Stomach (tissue), 4 donors: ENCODE measurements around the gene CYP4F2.

Experiments
- EP300 ChIP-seq: sonication (generic); formaldehyde crosslinking; IDR thresholded peaks from one replicate; pipeline ENCODE4 v1.6.1; 2017; ENCODE audit warnings: antibody characterized with exemption
- POLR2A ChIP-seq, 4 donors: fragments of 450-650 bp; IDR thresholded peaks; one replicate each; pipeline ENCODE4 v1.6.1; 2016; ENCODE audit warnings: antibody characterized with exemption in 4 of 4, control low read depth in 2 of 4, mild to moderate bottlenecking in 1 of 4, moderate library complexity in 1 of 4
- POLR2AphosphoS5 ChIP-seq, 3 donors: sonication (generic); formaldehyde crosslinking; IDR thresholded peaks; one replicate each; pipeline ENCODE4 v1.6.1; 2016; ENCODE audit warnings: antibody characterized with exemption in 3 of 3
- TF ChIP-seq, protein P1 (sequence below), 7 experiments: fragments of 450-650 bp in 4 of 7; fragments of 200-600 bp in 3 of 7; sonication (generic) in 3 of 7; IDR thresholded peaks; one replicate each; pipeline ENCODE4 v1.5.1; 2016 to 2019; ENCODE audit warnings: antibody characterized with exemption in 7 of 7, control low read depth in 2 of 7, mild to moderate bottlenecking in 1 of 7

DNA sequence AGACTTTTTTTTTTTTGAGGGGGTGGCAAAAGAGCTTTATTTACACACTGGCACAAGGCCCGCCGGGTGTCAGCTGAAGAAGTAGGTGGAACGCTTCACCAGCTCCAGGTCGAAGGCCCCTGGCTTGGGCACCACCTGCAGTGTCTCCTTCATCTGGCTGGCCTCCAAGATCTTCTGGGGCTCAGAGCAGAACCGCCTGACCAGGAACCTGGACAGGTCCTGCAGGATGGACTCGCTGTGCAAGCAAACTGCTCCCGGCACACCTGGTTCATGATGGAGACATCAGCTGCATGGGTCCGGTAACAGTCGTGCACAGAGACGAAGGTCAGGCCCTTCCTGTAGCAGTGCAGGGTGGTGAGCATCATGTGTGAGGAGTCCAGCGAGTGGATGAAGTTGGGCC is 4.4 kb upstream of the CYP4F2 start:
- TF ChIP-seq POLR2A (IDR thresholded peaks at IDR 0.05) (no peak), EP300 (no peak), POLR2AphosphoS5 (IDR thresholded peaks at IDR 0.05) (no peak)
- TF ChIP-seq, protein P1, sequence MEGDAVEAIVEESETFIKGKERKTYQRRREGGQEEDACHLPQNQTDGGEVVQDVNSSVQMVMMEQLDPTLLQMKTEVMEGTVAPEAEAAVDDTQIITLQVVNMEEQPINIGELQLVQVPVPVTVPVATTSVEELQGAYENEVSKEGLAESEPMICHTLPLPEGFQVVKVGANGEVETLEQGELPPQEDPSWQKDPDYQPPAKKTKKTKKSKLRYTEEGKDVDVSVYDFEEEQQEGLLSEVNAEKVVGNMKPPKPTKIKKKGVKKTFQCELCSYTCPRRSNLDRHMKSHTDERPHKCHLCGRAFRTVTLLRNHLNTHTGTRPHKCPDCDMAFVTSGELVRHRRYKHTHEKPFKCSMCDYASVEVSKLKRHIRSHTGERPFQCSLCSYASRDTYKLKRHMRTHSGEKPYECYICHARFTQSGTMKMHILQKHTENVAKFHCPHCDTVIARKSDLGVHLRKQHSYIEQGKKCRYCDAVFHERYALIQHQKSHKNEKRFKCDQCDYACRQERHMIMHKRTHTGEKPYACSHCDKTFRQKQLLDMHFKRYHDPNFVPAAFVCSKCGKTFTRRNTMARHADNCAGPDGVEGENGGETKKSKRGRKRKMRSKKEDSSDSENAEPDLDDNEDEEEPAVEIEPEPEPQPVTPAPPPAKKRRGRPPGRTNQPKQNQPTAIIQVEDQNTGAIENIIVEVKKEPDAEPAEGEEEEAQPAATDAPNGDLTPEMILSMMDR (IDR thresholded peaks at IDR 0.05): no peak
